HG03280 (cell line): ENCODE results near the gene DPEP1.
A peak's percentile ranks its signal among the peaks of the same experiment; 100 is the strongest.
"Not testable (repeated sequence)": the region's sequence is repeated elsewhere in the genome, so short reads cannot be mapped to it uniquely, and the experiment has no call there.

Experiments
- ATAC-seq: cut with Tn5 transposase; IDR thresholded peaks from one replicate; pipeline ENCODE4 v1.9.1; 2021; ENCODE audit warnings: mild to moderate bottlenecking, moderate library complexity; ENCODE audit not compliant: unreplicated experiment

DPEP1 gene

GRCh38 chr16:89645122-89645521 is 31.7 kb downstream of the DPEP1 start:
- no peak for ATAC-seq

GRCh38 chr16:89646270-89646669 is 32.8 kb downstream of the DPEP1 start:
- no peak for ATAC-seq

- no peak for ATAC-seq
Measured at GRCh38 chr16:89646906-89647305, 33.5 kb downstream of the DPEP1 start.

DNA sequence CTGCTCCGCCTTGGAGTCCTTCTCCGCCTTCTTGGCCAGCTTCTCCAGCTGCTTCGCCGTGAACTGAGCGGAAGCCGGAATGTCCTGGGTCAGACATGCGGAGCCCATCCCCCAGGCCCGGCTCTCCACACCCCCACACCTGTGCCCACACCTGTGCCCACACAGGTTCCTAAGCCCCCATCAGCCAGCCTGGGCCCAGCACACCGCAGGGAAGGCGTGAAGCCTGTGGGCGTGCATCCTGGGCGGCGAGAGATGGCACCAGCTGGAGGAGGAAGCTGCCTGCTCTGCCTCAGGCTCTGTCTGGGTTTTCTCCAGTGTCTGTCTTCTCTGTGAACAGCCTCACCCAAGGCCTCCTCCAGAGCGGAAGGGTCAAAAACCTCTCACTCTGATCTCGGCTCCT is 38.1 kb downstream of the DPEP1 start:
- no peak for ATAC-seq

- no peak for ATAC-seq
Measured at GRCh38 chr16:89653656-89654295, 40.3 kb downstream of the DPEP1 start.

- ATAC-seq: no peak
Measured at GRCh38 chr16:89655062-89655643, 41.7 kb downstream of the DPEP1 start.

DNA sequence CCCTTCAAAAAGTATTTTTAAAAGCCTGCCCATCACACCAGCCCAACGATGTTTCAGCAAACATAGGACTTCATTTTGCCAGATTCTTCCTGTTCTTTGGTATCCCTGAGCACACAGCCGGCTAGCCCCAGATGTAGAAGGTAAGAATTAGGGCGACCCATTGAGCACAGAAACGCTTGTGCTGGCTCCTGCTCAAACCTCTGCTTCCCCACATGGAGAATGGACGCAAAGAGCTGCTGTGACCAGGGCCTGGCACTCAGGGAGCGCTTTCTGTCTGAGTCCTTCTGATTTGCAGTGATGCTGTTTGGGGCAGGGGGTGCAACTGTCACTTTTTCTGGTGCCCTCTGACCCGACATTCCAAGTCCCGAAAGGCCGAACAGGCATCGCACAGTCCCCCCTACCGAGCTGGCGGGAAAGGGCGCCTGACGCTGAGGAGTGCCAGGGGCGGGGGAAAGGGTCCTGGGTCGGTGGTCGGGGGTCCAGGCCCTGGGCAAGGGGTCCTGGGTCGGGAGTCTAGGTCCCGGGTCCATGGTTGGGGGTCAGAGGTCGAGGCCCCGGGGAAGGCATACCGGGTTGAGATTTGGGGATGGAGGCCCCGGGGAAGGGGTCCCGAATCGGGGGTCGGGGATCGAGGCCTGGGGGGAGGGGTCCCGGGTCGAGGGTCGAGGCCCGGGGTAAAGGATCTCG is 43.1 kb downstream of the DPEP1 start:
- ATAC-seq: no peak

DNA sequence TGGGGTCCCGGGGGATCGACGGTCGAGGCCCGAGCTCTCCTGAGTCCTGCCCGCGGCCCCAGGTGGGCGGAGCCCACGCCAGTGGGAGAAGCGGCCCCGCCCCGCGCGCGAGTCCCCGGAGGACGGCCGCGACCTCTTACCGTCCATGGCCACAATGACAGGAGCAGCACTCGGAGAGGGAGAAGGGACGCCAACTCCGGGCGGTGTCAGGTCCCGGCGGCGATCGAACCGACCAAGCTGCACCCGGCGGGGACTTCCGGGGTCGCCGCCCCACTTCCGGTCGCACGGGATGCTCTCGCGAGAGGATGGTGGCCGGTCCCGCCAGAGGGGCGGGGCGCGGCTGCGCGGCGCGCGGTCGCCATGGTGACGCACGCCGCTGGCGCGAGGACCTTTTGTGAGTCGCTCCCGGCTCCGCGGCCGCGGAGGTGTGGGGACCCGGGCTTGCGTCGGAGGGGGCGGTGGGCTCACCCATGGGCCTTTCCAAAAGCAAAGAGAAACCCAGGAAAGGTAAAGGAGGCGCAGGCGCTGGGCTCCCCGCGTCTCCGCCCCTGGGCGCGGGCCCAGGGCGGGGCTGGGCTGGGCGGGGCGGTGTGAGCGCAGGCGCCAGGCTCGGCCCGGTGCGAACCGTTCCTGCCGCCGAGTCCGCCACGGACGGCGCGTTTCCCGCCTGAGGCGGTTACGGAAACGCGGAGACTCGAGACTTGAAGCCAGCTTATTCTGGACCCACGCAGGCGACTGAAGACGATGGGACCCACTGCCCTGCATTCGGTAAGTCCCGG is 44.2 kb downstream of the DPEP1 start, which contains the start of the genes CHMP1A and SPATA33:
TSS of gene CHMP1A (minus strand) at position 267 of the 779 bp plus-strand sequence. CDS start at position 147, 120 bp downstream.
TSS of gene SPATA33 (plus strand) at position 395 of the 779 bp plus-strand sequence. CDS start at position 471, 76 bp downstream.
- peak; percentile 93 for ATAC-seq

- ATAC-seq: no peak
Measured at GRCh38 chr16:89658221-89658879, 44.9 kb downstream of the DPEP1 start.

- ATAC-seq: no peak
Measured at GRCh38 chr16:89660146-89660545, 46.7 kb downstream of the DPEP1 start.

DNA sequence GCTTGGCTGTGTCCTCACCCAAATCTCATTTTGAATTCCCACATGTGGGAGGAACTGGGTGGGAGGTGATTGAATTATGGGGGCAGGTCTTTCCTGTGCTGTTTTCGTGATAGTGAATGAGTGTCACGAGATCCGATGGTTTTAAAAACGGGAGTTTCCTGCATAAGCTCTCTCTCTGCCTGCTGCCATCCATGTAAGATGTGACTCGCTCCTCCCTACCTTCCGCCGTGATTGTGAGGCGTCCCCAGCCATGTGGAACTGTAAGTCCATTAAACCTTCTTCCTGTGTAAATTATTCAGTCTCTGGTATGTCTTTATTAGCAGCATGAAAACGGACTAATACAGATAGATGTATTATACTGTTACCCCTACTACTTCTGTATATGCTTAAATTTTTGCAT is 47.8 kb downstream of the DPEP1 start:
- no peak for ATAC-seq

DNA sequence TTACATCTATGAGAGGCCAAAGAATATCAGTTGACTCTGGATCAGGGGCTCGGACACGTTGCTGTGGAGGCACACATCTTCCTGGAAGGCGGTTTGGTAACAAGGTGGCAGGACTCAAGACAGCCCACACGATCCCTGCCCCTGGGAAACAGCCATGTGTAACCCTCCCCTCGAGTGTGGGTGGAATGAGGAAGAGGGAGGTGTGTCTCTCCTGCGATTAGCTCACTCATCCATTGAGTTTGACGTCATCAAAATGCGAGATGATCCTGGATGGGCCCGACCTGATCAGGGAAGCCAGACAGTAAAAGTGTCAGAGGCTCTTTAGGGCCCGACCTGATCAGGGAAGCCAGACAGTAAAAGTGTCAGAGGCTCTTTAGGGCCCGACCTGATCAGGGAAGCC is 50.8 kb downstream of the DPEP1 start:
- ATAC-seq: not testable (repeated sequence)

- not testable (repeated sequence) for ATAC-seq
Measured at GRCh38 chr16:89667000-89667399, 53.6 kb downstream of the DPEP1 start.

DNA sequence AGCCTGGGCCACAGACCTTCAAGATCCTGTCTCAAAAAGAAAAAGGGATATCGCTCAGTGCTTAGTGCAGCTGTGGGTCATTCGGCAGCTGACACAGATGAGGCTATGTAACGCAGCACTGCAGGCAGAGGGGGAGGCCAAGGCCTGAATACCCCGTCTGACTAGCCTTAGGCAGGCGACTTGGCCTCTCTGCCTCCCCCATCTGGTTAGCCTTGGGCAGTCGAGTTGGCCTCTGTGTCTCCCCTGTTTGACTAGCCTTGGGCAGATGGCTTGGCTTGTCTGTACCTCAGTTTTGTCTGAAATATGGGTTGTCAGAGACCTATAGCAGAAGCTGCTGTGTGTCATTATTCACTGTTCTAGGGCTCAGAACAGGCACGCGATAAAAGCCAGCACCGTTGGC is 54.2 kb downstream of the DPEP1 start:
- no peak for ATAC-seq

- no peak for ATAC-seq
Measured at GRCh38 chr16:89668790-89669158, 55.3 kb downstream of the DPEP1 start.

- no peak for ATAC-seq
Measured at GRCh38 chr16:89669755-89670154, 56.3 kb downstream of the DPEP1 start.

DNA sequence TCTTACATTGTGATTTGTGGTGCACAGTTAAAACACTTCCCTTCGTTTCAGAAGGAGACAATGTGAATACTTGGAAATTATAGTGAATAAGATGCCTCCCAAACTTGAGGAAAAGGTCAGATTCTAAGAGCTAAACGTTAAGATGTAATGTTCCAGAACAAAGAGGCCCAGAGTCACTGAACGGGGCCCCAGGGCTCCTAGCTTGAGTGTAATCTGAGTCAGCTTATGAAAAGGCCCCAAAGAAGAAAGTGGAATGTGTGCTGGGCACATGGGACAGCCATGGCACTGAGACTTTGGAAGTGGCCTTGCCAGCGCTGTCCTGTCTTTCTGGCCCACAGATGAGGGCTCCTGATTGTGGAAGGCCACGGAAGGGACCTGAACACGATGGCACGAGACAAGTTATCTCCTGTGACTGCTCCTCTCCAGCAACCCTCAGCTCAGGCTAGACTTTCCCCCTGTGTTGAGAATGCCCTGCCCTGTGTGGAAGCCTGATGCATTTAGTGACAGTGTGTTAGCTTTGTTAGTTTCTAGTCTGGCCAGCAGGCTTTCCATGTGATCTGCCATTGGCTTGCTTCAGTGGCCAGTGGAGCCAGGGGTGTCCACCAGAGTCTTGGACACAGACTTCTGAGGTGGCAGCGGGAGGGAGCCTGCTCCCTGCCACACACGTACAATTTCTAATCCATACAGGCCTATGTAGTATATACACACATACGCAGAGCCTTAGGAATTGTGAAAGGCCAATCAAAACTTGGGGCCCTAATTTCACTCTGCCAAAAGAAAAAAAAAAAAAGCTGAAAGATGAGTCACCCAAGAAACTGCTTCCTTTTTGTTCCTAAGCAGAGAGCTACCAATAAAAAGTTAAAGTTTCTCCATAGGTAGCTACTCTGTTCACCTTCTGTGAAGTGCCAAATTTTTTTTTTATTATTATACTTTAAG is 57.3 kb downstream of the DPEP1 start:
- ATAC-seq: no peak

DNA sequence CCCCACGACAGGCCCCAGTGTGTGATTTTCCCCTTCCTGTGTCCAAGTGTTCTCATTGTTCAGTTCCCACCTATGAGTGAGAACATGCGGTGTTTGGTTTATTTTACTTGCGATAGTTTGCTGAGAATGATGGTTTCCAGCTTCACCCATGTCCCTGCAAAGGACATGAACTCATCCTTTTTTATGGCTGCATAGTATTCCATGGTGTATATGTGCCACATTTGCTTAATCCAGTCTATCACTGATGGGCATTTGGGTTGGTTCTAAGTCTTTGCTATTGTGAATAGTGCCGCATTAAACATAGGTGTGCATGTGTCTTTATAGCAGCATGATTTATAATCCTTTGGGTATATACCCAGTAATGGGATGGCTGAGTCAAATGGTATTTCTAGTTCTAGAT is 58.1 kb downstream of the DPEP1 start:
- not testable (repeated sequence) for ATAC-seq

DNA sequence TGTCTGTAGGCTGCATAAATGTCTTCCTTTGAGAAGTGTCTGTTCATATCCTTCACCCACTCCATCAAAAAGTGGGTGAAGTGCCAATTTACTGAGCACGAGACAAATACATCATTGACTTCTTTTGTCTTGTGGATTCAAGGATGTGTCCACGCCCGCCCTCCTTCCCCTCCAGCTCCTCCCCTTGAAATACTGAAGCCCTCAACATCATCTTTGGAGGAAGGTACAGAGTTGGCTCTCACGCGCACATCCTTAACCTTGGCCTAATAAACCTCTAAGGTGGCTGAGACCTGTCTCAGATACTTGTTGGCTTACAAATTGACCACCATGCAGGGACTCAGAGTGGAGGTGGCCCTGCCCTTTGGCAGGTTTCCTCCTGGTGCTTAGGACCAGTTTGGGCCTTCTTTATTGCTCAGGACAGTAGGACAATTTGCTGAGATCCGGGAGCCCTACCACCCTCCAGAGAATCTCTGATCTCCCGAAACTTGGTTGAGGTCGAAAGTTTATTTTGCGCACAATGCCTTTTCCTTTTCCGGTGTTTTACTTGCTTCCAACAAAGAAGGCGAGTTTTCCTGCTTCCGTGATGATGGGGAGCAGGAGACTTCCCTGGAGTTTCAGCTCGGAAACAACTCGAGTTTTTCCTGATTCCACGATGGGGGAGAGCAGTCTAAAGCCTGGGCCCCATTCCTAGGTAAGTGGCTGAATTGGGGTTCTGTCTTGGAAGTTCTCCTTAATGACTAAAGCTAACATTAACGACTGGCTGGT is 58.9 kb downstream of the DPEP1 start:
- no peak for ATAC-seq
